Esophagus muscularis mucosa (tissue), 4 donors: ENCODE data around the gene CCDC146.
"Not testable (repeated sequence)": the region's sequence is repeated elsewhere in the genome, so short reads cannot be mapped to it uniquely, and the experiment has no call there.

Source experiments
- EP300 ChIP-seq: sonication (generic); formaldehyde crosslinking; IDR thresholded peaks from one replicate; pipeline ENCODE4 v1.6.1; 2017; ENCODE audit warnings: antibody characterized with exemption
- POLR2A ChIP-seq: fragments of 450-650 bp; IDR thresholded peaks from one replicate; pipeline ENCODE4 v1.6.1; 2017; ENCODE audit warnings: antibody characterized with exemption, moderate library complexity, mild to moderate bottlenecking, low read depth
- TF ChIP-seq, protein P1 (sequence below), 3 experiments: fragments of 200-600 bp in 2 of 3; fragments of 450-650 bp in 1 of 3; sonication (generic) in 2 of 3; IDR thresholded peaks; one replicate each; pipeline ENCODE4 v1.5.1; 2017 to 2019; ENCODE audit warnings: antibody characterized with exemption in 3 of 3, mild to moderate bottlenecking in 2 of 3, moderate library complexity in 1 of 3

DNA sequence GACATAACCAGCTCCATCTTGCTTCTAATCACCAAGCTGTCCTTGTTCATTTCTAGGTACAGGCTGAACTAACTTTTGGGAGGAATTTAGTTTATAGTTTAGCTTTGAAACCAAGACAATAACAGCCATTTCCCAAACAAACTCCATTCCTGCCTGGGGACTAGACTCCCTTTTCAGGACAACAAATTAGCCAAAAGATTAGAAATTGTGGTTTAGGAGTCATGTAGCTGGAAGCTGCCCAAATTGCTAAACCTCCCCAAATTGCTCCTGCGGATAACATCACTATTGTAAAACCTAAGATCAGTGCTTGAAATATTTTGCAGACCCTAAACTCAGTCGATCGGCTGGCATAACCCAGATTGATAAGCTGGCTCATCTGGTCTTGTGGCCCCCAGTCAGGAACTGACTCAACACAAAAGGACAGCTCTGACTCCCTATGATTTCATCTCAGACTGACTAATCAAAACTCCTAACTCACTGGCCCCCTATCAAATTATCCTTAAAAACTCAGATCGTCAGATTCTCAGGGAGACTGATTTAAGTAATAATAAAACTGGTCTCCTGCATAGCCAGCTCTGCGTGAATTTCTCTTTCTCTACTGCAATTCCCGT is 47.5 kb upstream of the CCDC146 start:
- TF ChIP-seq POLR2A, EP300: not testable (repeated sequence)
- TF ChIP-seq, protein P1, sequence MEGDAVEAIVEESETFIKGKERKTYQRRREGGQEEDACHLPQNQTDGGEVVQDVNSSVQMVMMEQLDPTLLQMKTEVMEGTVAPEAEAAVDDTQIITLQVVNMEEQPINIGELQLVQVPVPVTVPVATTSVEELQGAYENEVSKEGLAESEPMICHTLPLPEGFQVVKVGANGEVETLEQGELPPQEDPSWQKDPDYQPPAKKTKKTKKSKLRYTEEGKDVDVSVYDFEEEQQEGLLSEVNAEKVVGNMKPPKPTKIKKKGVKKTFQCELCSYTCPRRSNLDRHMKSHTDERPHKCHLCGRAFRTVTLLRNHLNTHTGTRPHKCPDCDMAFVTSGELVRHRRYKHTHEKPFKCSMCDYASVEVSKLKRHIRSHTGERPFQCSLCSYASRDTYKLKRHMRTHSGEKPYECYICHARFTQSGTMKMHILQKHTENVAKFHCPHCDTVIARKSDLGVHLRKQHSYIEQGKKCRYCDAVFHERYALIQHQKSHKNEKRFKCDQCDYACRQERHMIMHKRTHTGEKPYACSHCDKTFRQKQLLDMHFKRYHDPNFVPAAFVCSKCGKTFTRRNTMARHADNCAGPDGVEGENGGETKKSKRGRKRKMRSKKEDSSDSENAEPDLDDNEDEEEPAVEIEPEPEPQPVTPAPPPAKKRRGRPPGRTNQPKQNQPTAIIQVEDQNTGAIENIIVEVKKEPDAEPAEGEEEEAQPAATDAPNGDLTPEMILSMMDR (IDR thresholded peaks at IDR 0.05): not testable (repeated sequence)
